GM12801 (cell line): Measurements from ENCODE around the gene GGT6.

ENCODE experiments used
- TF ChIP-seq, protein P1 (sequence below): IDR thresholded peaks from one replicate; pipeline ENCODE4 v1.5.1; 2011; ENCODE audit warnings: control low read depth; ENCODE audit not compliant: insufficient read length; ENCODE audit errors: extremely low read depth

The GGT6 gene

GRCh38 chr17:4558347-4558971 lies 1.9 kb downstream of the GGT6 start:
- TF ChIP-seq, protein P1, sequence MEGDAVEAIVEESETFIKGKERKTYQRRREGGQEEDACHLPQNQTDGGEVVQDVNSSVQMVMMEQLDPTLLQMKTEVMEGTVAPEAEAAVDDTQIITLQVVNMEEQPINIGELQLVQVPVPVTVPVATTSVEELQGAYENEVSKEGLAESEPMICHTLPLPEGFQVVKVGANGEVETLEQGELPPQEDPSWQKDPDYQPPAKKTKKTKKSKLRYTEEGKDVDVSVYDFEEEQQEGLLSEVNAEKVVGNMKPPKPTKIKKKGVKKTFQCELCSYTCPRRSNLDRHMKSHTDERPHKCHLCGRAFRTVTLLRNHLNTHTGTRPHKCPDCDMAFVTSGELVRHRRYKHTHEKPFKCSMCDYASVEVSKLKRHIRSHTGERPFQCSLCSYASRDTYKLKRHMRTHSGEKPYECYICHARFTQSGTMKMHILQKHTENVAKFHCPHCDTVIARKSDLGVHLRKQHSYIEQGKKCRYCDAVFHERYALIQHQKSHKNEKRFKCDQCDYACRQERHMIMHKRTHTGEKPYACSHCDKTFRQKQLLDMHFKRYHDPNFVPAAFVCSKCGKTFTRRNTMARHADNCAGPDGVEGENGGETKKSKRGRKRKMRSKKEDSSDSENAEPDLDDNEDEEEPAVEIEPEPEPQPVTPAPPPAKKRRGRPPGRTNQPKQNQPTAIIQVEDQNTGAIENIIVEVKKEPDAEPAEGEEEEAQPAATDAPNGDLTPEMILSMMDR = no peak

- TF ChIP-seq, protein P1 = no peak
These were observed 2.6 kb downstream of the GGT6 start for GRCh38 chr17:4557626-4558346.

- TF ChIP-seq, protein P1 = no peak
These were observed 3.4 kb downstream of the GGT6 start for GRCh38 chr17:4556996-4557395.

- TF ChIP-seq, protein P1 = no peak
These were observed 4.3 kb downstream of the GGT6 start for GRCh38 chr17:4555873-4556759.

DNA sequence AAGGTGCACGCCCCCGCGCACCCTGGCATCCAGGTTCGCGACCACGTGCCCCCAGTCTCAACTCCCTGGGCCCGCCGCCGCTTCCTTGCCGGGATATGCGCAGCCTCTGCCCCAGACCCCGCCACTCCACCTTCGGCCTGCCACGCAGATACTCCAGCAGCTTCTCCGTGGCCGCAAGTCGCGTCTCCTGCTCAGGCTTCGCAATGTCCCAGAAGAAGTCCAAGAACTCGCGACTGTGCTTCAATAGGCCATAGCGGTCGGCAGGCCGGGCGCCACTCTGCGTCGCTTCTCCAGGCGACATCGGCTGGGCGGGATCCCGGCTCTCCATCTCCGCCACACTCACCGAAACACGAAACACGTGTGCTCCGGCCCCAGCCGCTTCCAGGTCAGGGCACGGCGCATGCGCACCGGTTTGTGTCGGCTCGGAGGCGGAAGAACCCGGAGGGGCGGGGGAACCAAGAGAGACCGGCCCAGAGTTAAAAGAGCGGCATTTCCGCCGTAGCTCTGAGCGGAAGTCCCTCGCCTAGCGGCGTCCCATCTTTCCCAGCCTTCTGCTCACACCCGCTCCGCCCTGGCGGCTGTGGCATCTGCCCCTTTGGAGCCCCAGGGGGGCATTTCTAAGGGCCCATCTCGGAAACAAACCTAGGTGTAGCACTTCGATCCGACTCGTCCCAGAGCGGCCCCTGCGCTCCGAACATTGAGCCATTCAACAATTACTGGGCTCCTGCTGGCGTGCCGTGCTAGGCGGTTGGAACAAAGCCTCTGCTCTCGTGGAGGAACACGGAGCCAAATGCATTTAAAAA lies 5.2 kb downstream of the GGT6 start, which contains the start of gene MYBBP1A:
TSS of gene MYBBP1A (minus strand) at position 388 of the 803 bp plus-strand sequence. CDS start at position 328, 60 bp downstream.
- TF ChIP-seq, protein P1 = no peak

GRCh38 chr17:4554441-4554996 lies 5.9 kb downstream of the GGT6 start:
- TF ChIP-seq, protein P1 = no peak
